WI38 (cell line): Measurements from ENCODE around the gene ZBTB7C.

ENCODE experiments used
- H3K4me3 ChIP-seq: 2 replicates; pipeline ENCODE4 v1.5.1; 2011; ENCODE audit warnings: low read depth, mild to moderate bottlenecking, control low read depth, low read length
- TF ChIP-seq, protein P1 (sequence below): IDR thresholded peaks from 2 replicates; pipeline ENCODE4 v1.5.1; 2012; ENCODE audit warnings: low read depth, mild to moderate bottlenecking, control low read depth, low read length

The ZBTB7C gene

DNA sequence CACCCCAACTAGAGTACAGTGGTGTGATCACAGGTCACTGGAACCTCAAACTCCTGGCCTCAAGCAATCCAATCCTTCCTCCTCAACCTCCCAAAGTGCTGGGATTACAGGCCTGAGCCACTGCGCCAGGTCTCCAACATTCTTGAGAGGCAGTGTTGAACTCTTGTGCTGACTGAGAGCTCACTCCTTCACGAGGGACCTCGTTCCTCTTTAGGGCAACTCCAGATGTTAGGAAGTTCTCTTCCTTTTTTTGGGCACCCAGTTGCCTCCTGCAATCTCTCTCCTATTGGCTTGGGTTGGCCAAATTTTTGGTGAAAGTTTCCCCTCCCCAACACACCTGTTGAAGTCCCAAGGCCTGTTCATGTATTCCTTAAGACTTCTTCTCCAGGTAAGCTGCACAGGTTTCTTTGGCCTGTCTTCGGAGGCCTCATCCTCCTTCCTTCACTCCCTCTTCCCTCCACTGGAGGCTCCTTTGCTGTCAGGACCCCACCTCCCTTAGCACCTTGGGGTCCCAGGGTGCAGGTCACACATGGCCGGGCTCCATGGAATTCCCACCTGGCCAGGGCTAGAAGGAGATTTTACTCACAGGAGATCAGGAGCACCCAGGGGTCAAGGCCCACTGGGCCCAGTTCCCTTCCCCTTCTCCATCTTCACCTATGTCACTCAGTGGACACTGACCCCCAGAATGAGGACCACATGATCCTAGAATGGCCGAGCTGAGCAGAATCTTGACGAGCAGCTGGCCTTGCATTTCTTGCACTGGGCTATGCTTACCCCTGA lies 384.1 kb downstream of the ZBTB7C start:
- no peak overlapping the region for H3K4me3 ChIP-seq
- TF ChIP-seq, protein P1, sequence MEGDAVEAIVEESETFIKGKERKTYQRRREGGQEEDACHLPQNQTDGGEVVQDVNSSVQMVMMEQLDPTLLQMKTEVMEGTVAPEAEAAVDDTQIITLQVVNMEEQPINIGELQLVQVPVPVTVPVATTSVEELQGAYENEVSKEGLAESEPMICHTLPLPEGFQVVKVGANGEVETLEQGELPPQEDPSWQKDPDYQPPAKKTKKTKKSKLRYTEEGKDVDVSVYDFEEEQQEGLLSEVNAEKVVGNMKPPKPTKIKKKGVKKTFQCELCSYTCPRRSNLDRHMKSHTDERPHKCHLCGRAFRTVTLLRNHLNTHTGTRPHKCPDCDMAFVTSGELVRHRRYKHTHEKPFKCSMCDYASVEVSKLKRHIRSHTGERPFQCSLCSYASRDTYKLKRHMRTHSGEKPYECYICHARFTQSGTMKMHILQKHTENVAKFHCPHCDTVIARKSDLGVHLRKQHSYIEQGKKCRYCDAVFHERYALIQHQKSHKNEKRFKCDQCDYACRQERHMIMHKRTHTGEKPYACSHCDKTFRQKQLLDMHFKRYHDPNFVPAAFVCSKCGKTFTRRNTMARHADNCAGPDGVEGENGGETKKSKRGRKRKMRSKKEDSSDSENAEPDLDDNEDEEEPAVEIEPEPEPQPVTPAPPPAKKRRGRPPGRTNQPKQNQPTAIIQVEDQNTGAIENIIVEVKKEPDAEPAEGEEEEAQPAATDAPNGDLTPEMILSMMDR = no peak

DNA sequence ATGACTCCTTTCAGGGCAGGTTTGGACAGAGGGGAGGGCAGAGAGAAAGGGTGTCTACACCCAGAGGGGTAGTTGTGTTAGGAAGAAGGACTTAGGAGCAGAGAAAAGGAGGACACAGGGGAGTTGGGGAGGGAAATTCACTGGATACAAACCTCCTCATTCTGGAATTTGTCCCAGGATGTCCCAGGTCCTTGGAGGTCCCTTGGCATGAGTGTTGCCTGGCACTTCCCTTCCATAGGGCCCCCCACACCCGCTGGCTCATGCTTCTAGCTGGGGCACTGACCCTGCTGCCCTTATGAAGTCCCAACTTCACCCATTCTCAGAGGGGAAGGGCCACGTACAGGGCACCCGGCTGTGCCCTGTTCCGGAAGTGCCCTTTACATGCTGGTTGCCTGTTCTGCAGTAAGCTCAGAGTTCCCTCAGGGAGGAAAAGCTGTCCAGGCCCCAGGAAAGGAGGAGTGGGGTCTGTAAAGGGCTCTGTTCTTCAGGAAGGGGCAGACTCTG lies 385.1 kb downstream of the ZBTB7C start:
- TF ChIP-seq, protein P1 = no peak

DNA sequence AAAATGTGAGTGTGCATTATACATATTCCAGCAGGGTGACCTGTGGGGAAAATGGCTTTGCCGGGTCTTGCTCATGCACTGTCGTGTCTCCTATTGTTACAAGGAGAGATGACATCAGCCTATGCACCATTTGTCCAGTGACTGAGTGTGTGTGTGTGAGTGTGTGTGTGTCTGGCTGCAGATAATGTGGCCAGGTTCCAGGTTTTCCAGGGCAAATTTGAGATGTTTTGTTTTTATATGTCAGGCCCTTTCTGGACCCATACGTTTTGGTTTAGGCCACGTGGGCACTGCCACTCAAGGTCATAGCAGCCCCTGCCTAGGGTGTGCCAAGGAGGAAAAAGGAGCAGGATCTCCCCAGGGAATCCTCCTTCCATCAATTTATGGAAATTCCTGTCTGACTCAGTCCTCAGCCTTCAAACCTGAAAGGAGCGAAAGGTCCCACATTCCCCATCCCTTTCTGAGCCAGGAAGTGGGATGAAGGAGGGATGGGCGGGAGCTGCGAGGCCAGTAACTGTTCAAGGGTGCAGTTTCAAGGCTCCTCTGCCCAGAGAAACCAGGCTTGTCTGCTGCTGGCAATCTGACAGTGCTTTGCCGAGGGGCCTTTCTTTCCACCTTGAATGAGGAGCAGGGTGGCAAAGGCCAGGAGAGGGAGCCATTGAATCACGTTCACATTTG lies 385.7 kb downstream of the ZBTB7C start:
- TF ChIP-seq, protein P1 = no peak
- no peak overlapping the region for H3K4me3 ChIP-seq

More for the DNA sequence above, 385.1 kb downstream of the ZBTB7C start:
- H3K4me3 ChIP-seq = no peak overlapping the region

DNA sequence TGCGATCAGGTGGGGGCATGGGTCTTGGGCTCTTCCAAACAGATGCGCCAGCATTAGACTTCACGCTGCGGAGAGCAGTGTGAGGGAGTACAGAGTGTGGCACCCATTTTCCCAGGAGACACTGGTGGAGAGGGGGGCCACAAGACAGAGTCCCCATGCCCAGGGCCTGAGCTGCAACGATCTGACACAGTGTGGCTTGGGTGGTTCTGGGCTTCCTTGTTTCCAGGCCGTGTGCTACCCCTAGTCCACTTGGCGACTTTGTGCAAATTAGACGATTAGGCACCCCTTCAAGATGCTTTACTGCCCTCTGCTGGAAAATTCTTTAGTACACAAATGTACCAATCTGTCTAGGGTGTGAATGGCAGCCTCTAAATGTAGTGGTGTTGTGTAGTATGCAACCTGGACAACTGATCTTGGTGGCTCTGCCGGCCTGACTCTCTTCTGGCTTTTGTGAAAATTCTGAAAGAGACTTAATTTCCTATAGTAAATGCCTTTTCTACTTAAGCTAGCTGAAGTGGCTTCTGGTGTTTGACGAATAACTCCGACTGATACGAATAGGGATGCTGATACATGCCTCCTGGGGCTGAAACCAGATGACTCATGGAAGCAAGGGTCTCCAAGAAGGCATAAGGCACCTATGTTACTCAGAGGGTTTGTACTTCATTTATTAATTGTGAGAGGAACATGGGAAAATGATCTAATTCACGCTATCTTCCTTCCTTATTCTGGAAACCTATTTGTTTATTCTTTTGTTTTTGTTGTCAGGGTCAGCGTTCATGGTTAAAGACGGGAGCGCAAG lies 386.5 kb downstream of the ZBTB7C start:
- H3K4me3 ChIP-seq = no peak overlapping the region
- TF ChIP-seq, protein P1 = peak; percentile 31; the same call in 1 of the 2 replicates

DNA sequence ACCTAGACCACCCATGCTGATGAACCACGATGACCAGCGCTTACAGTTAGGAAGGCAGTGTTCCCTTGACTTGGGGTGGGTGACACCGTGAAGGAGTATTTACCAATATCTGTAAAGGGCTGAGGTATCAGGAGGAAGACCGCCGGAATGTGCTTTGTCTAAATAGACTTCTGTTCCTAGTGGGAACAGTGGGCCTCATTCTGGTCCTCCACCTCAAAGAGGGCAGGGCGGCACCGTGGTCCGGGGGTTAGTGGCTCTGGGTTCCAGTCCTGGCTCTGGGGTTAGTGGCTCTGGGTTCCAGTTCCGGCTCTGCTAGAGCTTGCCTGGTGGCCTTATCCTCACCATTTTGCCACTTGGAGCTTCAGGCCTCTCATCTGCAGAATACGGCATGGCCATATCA lies 387.2 kb downstream of the ZBTB7C start:
- TF ChIP-seq, protein P1 = no peak
- no peak overlapping the region for H3K4me3 ChIP-seq

DNA sequence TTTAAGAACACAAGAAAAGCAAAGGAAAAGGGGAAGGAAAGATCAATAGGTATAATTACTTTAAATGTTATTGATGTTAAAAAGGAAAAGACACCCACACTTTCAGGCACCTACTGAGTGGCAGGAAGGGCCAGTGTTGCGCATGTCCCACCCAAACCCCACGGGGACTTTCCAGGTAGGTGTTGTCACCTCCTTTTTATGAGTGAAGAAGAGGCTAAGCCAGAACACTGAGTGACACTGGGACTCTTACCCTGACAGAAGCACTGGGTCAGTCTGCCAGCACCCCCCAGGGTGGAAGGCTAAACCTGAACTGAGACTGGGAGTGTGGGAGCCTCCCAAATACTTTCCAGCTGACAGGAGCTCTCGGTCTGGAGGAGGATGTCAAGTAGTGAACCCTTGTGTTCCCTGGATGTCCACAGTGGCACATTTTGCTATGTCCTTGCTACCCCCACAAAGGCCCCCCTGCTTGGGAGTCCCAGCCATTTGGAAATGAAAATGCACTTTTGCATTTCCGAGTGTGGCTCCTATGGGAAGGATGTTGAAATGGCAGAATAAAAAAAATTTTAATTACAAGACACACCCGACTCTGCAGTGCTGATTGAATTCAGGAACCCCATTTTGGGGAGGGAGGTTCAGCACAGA lies 387.8 kb downstream of the ZBTB7C start:
- no peak overlapping the region for H3K4me3 ChIP-seq
- TF ChIP-seq, protein P1 = no peak
